Frontal cortex (tissue), 4 donors: ENCODE measurements around the gene HBA2. TPM values are rescaled to one million over a fixed set of nuclear protein-coding genes. Genes with fewer than 3 reads are reported as not detected.
A peak's percentile ranks its signal among the peaks of the same experiment; 100 is the strongest.
"Not testable (repeated sequence)": the region's sequence is repeated elsewhere in the genome, so short reads cannot be mapped to it uniquely, and the experiment has no call there.

ENCODE experiments used
- DNase-seq, 2 donors: peaks; one replicate each; pipeline ENCODE4 v3.0.0; 2012; ENCODE audit warnings: low spot score in 2 of 2
- FAIRE-seq: peaks from 2 replicates; lab custom pipeline; 2012; peaks lifted over from hg19 to GRCh38; lab: Jason Lieb, UNC
- total RNA-seq: library from RNA; depleted of rRNA; stranded (reverse); fragments of >200 nt; gene quantifications from one replicate; pipeline ENCODE4 v1.2.3, GENCODE V29; 2014
- donor health status: control.
- donor health status: control.
- donor health status: control.

The HBA2 gene
- total RNA-seq, 1 donor from 2014 or later = 823 TPM

DNA sequence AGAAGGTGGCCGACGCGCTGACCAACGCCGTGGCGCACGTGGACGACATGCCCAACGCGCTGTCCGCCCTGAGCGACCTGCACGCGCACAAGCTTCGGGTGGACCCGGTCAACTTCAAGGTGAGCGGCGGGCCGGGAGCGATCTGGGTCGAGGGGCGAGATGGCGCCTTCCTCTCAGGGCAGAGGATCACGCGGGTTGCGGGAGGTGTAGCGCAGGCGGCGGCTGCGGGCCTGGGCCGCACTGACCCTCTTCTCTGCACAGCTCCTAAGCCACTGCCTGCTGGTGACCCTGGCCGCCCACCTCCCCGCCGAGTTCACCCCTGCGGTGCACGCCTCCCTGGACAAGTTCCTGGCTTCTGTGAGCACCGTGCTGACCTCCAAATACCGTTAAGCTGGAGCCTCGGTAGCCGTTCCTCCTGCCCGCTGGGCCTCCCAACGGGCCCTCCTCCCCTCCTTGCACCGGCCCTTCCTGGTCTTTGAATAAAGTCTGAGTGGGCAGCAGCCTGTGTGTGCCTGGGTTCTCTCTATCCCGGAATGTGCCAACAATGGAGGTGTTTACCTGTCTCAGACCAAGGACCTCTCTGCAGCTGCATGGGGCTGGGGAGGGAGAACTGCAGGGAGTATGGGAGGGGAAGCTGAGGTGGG is 657 bp downstream of the HBA2 start:
- not testable (repeated sequence) for DNase-seq, FAIRE-seq

- not testable (repeated sequence) for DNase-seq, FAIRE-seq
Observed at GRCh38 chr16:173928-174769, 1.5 kb downstream of the HBA2 start.

DNA sequence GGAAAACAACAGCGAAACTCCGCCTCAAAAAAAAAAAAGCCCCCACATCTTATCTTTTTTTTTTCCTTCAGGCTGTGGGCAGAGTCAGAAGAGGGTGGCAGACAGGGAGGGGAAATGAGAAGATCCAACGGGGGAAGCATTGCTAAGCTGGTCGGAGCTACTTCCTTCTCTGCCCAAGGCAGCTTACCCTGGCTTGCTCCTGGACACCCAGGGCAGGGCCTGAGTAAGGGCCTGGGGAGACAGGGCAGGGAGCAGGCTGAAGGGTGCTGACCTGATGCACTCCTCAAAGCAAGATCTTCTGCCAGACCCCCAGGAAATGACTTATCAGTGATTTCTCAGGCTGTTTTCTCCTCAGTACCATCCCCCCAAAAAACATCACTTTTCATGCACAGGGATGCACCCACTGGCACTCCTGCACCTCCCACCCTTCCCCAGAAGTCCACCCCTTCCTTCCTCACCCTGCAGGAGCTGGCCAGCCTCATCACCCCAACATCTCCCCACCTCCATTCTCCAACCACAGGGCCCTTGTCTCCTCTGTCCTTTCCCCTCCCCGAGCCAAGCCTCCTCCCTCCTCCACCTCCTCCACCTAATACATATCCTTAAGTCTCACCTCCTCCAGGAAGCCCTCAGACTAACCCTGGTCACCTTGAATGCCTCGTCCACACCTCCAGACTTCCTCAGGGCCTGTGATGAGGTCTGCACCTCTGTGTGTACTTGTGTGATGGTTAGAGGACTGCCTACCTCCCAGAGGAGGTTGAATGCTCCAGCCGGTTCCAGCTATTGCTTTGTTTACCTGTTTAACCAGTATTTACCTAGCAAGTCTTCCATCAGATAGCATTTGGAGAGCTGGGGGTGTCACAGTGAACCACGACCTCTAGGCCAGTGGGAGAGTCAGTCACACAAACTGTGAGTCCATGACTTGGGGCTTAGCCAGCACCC is 2.6 kb downstream of the HBA2 start:
- no peak for DNase-seq
- FAIRE-seq = no peak

- not testable (repeated sequence) for FAIRE-seq, DNase-seq
Observed at GRCh38 chr16:176006-176405, 3.3 kb downstream of the HBA2 start.

- FAIRE-seq, DNase-seq: not testable (repeated sequence)
Observed at GRCh38 chr16:176477-177382, 4.1 kb downstream of the HBA2 start, which contains the start of gene HBA1. Gene HBA1 (plus strand): TSS chr16:176680. CDS start chr16:176717, 37 bp downstream.

GRCh38 chr16:177394-177822 is 4.7 kb downstream of the HBA2 start:
- FAIRE-seq = no peak

DNA sequence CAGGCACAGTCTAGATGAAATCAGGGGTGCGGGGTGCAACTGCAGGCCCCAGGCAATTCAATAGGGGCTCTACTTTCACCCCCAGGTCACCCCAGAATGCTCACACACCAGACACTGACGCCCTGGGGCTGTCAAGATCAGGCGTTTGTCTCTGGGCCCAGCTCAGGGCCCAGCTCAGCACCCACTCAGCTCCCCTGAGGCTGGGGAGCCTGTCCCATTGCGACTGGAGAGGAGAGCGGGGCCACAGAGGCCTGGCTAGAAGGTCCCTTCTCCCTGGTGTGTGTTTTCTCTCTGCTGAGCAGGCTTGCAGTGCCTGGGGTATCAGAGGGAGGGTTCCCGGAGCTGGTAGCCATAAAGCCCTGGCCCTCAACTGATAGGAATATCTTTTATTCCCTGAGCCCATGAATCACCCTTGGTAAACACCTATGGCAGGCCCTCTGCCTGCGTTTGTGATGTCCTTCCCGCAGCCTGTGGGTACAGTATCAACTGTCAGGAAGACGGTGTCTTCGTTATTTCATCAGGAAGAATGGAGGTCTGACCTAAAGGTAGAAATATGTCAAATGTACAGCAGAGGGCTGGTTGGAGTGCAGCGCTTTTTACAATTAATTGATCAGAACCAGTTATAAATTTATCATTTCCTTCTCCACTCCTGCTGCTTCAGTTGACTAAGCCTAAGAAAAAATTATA is 5.4 kb downstream of the HBA2 start:
- FAIRE-seq (no peak), DNase-seq (no peak)

More at GRCh38 chr16:177394-177822, 4.7 kb downstream of the HBA2 start:
- DNase-seq = no peak

- DNase-seq (no peak), FAIRE-seq (no peak)
Observed at GRCh38 chr16:178668-179015, 6.0 kb downstream of the HBA2 start.

DNA sequence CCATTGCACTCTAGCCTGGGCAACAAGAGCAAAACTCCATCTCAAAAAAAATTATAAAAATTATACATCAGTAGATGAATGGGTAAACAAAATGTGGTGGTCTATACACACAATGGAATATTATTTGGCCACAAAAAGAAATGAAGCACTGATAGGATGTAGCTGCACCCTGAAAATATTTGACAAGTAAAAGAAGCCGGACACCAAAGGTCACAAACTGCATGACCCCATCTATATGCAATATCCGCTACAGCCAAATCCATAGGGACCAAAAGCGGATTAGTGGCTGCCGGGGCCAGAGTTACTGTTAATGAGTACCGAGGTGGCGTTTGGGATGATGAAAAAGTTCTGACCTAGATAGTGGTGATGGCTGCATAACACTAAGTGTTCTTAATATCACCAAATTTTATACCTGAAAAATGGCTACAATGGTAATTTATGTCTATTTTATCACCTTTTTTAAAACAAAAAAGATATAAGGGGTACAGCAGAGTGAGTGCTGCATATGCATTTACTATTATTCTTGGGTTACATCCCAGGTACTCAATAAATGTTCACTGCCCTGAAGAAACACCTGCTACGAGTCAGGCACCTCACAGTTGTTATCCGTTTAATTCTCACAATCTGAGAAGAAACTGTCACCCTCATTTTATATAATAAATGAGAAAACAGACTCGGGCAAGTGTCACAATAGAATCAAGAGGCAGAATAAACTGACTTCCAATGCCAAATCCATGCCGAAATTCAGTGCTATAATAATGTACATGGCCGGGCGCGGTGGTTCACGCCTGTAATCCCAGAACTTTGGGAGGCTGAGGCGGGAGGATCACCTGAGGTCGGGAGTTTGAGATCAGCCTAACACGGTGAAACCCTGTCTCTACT is 6.8 kb downstream of the HBA2 start:
- FAIRE-seq (no peak), DNase-seq (peak in 1 of 2 donors; percentile 31)

GRCh38 chr16:180101-180675 is 7.5 kb downstream of the HBA2 start, which contains the start of gene HBQ1:
Gene HBQ1 (plus strand): TSS chr16:180459. CDS start chr16:180487, 28 bp downstream.
- peak in 1 of 2 donors; percentile 58 for DNase-seq
- no peak for FAIRE-seq

GRCh38 chr16:180681-181564 is 8.2 kb downstream of the HBA2 start:
- FAIRE-seq = no peak
- DNase-seq = peak; percentile 85 to 89

DNA sequence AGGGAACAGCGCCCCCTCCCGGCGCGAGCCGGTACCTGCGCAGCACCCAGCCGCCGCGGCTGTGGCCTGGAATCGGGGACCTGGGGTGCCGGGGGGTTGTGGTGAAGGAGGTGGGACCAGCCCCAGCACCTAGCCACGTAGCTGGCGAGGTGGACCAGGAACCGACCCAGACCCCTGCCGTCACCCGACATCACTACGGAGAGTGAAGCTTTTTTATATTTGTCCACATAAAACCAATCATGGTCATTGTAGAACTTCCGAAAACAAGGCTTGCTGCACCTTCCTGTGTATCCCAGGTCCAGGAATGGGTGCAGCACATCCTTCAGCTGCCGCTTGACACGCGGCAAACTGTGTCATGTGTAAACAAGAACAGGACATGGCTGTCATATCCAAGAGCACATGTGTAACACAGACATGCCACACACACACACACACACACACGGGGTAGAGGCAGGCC is 8.9 kb downstream of the HBA2 start:
- DNase-seq (no peak), FAIRE-seq (no peak)

- DNase-seq = no peak
- FAIRE-seq = no peak
Observed at GRCh38 chr16:183005-183404, 10.3 kb downstream of the HBA2 start.

DNA sequence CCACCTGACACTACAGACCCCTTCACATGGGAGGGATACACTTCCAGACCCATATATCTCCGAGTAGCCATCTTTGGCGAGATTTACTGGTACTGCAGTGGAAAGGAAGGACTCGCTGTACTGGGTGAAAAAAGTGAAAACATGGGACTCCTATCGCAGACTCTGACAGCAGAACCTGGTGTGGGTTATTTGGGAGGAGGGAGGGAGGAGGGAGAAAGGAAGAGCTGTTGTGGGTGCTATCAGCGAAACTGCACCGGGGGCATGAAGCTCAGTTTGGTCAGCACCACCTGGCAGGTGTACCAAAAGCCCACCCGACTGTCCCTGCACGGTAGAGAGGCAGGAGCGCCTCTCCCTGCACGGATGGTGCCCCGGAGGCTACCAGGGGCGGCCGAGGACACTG is 12.5 kb downstream of the HBA2 start:
- DNase-seq (peak in 1 of 2 donors; percentile 9), FAIRE-seq (no peak)

- DNase-seq (peak in 1 of 2 donors; percentile 3), FAIRE-seq (no peak)
Observed at GRCh38 chr16:185691-186090, 13.0 kb downstream of the HBA2 start.

GRCh38 chr16:187330-187729 is 14.7 kb downstream of the HBA2 start:
- FAIRE-seq = no peak
- DNase-seq = peak in 1 of 2 donors; percentile 5
